A549 treated with AZD2906 at 1 μM for 4 hours (cell line): ENCODE measurements around the gene SLC44A3. TPM values are rescaled to one million over a fixed set of nuclear protein-coding genes. Genes with fewer than 3 reads are reported as not detected.

Experiments
- total RNA-seq: library from RNA; stranded (reverse); fragments of 200-300 nt; extraction: Qiagen RNA extraction; gene quantifications from 5 replicates; pipeline ENCODE4 v1.2.3, GENCODE V29; 2022

SLC44A3 gene, protein sequence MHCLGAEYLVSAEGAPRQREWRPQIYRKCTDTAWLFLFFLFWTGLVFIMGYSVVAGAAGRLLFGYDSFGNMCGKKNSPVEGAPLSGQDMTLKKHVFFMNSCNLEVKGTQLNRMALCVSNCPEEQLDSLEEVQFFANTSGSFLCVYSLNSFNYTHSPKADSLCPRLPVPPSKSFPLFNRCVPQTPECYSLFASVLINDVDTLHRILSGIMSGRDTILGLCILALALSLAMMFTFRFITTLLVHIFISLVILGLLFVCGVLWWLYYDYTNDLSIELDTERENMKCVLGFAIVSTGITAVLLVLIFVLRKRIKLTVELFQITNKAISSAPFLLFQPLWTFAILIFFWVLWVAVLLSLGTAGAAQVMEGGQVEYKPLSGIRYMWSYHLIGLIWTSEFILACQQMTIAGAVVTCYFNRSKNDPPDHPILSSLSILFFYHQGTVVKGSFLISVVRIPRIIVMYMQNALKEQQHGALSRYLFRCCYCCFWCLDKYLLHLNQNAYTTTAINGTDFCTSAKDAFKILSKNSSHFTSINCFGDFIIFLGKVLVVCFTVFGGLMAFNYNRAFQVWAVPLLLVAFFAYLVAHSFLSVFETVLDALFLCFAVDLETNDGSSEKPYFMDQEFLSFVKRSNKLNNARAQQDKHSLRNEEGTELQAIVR
- total RNA-seq, result 1.6 to 1.9 TPM (median 1.6 TPM) in 5 replicates

GRCh38 chr1:94819945-94820746 is at the start of gene SLC44A3:
Gene SLC44A3, plus strand, starts transcription at chr1:94820357. Its CDS starts 95 bp downstream, at chr1:94820452.

GRCh38 chr1:94926915-94927404 is 106.8 kb downstream of the SLC44A3 start, which contains the start of gene CNN3:
Gene CNN3, minus strand, starts transcription at chr1:94927110. Its CDS starts 216 bp downstream, at chr1:94926894.

Other genes with a start within 250 kb of the SLC44A3 start
- 50.2 to 61.8 TPM (median 51.9 TPM) in 5 replicates for gene CNN3, start 106.8 kb downstream of the SLC44A3 start, total RNA-seq